CD4-positive, alpha-beta T cell treated with Interferon alpha-2 for 1 hour (primary cell): ENCODE results near the gene ISX.

Experiments used
- DNase-seq, 2 donors: peaks; one replicate each; pipeline ENCODE4 v3.0.0-alpha.2; 2020 to 2022

The ISX gene

DNA sequence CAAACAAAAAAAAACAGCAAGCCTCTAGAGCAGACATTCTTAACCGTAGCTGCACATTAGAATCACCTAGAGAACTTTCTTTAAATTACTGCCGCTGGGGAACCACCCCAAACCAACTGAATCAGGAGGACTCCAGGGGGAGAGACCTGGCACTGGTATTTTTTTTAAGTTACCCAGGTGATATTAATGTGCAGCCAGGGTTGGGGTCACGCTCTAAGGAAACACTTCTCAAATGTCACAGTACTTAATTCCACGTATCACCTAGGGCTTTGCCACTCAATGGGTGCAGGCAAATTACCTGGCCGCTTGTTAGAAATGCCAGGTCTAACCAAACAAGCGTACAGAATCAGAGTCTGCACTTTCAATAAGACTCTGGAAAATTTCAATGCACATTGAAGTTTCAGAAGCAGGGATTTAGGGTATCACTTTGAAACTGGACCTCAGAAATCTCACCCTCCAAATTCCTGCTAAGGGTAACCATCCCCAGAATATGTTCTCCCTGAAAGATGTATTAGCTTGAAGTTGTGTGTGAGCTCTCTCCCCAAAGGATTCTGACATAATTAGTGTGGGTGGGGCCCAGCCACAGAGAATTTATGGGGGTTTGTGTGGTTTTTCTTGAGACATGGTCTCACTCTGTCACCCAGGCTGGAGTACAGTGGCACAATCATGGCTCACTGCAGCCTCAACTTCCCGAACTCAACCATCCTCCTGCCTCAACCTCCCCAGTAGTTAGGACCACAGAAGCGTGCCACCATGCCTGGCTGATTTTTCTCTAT is 12.7 kb upstream of the ISX start:
- DNase-seq: no peak

DNA sequence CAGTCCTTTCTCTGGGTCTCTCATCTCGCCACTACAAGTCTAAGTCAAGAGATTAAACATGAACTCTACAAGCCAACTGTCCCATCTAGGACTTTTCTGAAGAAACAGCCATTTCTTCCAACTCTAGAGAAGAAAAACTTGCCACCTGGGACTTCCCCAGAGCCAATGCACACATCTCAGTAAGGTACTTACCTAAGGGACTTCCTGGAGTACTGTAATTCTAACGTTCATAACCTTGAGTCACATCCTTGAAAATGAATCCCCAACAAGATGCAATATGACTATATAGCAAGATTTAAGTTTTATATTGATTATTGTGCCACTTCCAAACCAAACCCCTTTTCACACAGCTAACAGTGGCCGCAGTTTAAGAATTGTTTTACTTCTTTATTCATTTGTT is 11.9 kb upstream of the ISX start:
- DNase-seq: no peak

DNA sequence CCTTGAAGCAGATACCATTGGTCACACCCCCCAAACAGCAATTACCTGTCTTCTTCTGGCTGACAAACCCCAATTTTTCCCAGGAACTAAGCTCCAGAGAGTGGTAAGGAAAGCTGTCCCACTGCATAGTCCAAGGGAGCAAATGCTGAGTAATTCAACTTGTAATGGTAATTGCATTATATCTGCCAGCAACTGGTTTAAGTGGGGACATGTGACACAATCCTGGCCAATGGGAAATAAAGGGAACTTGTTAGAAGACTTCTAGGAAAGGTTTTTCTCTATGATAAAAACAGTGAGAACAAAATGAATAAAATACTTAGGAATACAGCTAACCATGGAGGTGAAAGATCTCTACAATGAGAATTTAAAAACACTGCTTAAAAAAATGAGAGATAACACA is 9.5 kb upstream of the ISX start:
- DNase-seq: no peak

DNA sequence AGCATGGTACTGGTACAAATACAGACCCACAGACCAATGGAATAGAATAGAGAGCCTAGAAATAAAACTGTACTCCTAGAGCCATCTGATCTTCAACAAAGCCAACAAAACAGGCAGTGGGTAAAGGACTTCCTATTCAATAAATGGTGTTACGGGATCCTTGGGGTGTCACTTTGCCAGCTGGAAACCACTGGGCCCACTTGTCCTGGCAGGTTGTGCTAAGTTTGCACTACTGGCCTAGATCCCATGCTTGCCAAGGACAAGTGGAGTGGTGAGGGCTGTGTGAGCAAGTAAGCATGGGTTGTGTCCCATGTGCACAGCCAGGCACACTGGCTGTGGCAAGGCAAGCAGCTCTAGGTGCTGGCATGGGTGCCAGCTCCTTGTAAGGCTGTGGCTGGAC is 8.8 kb upstream of the ISX start:
- DNase-seq: no peak

DNA sequence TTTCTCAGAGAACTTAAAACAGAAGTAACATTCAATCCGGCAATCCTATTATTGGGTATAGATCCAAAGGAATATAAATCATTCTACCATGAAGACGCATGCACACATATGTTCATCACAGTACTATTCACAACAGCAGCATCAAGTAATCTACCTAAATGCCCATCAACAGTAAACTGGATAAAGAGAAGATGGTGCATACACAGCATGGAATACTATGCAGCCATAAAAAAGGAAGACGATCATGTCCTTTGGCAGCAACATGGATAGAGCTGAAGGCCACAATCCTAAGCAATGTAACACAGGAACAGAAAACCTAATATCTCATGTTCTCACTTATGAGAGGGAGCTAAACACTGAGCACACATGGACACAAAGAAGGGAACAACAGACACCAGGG is 6.3 kb upstream of the ISX start:
- DNase-seq: no peak

DNA sequence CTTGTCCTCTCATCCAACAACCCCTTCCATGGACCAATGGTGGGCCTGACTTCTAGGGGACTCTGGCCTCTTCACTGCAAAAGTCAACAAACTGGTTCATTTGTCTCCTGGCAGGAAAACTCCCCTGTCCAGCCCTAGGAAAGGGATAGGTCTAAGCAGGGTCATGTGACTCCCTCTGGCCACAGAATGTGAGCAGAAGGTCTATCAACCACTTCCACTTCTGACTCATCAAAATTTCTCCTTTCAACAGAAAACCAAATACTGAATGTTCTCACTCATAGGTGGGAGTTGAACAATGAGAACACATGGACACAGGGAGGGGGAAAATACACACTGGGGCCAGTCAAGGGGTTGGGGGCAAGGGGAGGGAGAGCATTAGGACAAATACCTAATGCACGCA is 1.3 kb upstream of the ISX start:
- DNase-seq: no peak

DNA sequence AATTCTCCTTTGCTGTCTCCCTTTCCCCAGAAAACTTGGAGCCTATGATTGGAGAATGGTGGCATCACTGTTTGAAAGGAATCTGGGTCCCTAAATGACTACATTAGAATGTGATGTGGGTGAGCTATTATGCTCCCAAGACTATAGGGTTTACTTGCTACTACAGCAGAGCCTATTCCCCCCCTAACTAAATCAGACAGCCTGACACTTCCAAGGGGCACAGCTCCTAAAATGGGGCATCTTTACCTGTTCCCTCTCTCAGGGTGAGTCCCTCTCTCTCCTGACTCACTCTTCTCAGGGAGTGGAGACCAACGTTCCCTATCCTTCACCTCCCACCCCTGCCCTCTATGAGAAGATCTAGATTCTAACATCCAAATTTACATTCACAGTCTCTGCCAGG is 775 bp upstream of the ISX start:
- DNase-seq: no peak

DNA sequence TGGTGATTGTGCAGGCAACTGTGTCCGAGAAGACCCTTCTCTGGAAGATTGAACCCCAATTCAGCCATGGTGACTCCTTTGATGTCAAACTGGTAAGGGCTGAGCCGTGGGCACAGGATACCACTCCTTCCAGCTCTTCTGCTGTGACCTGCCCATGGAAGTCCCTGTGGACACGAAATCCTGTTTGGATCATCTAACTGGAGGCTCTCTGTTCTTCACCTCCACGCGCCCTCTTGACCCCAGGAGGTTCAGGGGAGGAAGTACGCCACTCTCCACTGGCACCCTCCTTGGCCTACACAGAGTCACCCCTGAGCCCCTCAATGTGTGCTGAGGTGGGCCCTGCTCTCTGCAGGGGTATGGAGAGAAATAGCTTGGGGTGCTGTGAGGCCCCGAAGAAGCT is 810 bp downstream of the ISX start:
- DNase-seq: no peak

DNA sequence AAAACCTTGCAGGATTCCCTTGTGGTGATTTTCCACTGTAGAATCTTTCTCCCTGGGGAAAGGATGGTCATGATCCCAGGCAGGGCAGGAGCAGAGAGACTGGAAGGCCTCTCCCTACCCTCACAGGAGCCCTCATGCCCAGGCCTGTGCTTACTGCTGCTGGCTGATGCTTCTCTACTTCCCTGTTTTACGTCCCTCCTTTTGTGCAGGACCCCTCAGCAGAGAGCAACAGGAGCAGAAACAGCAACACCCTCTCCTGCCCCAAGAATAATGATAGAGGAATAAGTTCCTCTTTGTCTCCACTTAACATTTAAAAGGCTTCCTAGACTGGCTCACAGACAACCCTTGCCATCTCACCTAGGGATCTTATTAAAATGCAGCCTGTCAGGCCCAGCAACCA is 3.6 kb downstream of the ISX start:
- DNase-seq: no peak

DNA sequence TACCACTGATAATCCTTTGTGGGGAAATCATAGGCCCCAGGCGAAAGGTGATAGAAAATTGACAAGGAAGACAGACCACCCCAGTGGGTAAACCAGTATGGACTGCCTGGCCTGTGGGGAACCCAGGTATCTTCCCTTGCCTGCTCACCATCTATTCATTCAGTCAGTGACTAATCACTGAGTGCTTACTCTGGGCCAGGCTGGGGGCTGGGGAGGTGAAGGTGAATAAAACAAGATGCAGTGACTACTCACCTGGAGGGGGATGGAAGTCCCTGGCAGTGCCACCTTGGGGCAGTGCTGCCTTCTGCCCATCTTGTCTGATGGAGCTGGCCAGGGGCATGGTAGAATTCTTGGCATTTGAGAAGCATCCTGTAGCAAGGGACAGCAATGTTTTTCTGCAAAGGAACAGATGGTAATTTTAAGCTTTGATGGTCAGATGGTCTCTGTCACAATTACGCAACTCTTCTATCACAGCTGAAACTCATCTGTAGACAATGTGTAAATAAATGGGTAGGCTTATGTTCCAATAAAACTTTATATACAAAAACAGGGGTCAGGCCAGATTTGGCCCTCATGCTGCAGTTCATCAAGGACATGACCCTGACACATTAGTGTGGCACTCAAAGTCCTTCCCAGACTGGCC is 4.6 kb downstream of the ISX start:
- no peak for DNase-seq

DNA sequence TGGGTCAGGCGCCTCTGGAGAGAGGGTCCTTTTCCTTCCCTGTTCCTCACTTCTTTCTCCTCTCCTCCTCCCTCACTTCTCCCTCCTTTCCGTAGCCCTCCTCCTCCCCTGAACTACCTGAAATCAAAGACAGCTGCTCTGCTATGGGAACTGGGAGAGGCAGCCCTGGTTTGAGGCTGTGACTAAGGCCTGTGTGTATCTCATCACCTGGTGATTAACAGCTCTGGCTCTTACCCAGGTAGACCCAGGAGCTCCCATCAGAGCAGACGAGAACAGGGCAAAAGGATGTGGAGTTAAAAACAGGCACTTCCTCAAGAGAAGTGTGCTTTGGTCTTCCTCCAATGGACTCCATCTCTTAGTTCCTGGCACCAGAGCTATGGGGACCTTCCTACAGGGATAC is 5.8 kb downstream of the ISX start:
- no peak for DNase-seq

DNA sequence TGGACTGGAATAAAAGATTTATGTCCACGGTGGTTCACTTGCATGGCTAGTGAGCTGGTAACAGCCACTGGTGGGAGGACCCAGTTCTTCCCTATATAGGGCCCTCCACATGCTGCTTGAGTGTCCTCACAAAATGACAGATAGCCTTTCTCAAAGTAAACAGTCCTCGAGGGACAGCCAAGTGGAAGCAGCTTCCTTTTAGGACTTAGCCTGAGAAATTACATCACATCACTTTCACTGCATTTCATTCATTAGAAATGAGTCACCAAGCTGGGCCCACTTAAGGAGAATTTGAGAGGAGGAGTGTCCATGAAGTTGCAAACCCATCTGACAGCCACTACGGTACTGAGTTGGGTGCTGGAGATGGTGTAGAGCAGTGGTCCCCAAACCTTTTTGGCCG is 7.0 kb downstream of the ISX start:
- no peak for DNase-seq

DNA sequence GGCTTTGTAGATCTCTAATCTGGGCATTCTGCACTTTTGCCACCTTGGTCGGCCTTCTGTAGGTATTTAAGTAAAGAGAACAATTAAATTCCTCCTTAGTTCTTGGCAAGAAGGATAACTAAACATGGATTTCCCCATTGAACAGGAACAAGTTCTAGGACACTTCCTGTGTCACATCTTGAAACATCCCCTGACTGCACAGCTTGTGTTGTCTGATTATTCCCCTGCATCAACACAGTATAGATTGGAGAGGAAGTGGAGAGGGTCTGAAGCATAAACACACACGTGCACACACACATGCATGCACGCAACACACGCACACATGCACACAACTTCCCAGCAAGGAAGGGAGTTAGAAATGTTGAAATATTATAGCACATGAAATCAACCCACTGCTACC is 8.6 kb downstream of the ISX start:
- no peak for DNase-seq

DNA sequence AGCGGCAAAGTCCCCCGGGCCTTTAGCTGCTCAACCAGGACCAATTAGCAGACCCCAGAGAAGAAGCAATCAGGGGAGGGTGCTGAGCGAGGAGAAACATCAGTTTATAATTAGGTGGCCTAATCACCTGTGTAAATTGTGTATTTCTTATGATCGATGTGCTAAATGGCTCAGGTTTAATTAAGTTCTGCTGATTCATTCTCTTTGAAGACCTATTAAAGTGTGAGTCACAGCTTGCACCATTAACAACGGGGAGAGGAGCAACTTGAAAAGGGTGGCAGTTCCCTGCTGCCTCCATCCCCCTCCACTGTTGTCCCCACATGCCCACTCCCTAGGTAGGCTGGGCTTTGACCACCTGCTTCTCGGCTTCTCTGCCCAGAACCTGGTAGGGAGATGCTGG is 10.7 kb downstream of the ISX start:
- no peak for DNase-seq

DNA sequence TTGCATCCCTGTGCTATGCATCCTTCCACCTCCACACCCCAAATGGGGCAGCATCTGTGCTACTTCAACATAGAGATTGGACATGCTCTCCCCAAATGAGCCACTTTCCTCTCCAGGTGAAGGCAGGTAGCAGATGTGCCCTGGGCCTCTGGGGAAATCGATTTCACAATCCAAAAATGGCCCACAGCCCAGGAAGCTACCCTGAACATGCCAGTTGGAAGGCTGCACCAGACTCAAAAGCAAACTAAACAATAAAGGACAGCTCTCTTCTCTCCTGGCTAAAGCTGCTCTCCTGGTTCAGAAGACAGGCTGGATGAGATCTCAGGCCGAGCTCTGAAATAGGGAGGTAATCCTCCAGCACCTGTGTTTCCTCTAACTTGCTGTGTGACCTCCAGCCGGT is 19.7 kb downstream of the ISX start:
- no peak for DNase-seq

DNA sequence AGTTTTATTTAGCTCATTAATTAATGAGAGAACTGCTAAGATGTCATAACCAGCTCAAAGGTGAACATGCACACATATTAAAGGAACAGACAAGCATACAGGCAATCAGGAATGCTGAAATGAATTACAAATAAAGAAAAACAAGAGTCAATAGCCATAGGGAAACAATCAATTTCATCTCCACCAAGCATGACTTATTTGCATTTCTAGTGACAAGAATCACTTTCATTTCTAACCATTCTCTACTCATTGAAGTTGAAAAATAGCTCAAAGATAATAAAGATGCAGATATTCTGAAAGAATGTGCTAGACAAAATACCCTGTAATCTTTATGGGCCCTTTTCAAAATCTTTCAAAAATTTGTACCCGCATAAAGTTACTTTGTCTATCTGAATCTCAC is 23.2 kb downstream of the ISX start:
- DNase-seq: no peak

DNA sequence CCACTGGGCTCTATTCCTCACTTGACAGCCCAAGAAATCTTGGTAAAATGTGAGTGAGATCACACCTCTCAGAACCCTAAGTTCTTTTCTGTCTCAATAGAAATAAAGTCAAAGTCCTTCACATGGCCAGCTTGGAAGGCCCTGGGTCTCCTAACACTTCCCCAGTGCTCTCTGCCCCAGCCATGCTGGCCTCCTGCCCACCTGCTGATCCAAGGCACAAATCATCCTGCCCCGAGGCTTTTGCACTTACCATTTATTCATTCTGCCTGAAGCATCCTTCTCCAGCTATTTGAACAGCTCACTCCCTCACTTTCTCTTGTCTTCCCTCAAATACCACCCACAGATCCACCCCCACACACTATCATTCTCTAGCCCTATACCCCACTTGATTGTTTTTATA is 26.4 kb downstream of the ISX start:
- no peak for DNase-seq

DNA sequence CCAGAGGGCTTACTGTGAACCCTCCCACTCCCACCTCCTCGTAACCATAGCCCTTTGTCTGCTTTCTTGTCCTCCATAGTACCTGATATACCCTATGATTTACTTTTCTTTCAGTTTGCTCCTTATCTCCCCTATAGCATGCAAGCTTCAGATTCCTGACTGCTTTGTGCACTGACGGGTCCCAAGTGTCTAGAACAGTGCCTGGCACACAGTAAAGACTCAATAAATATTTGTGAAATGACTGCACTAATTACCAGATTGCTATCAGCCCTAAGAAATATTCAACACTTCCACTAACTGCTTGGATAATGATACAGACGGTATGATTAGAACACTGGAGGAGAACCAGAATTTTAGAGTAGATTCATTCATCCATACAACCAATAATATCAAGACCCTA is 33.0 kb downstream of the ISX start:
- no peak for DNase-seq

DNA sequence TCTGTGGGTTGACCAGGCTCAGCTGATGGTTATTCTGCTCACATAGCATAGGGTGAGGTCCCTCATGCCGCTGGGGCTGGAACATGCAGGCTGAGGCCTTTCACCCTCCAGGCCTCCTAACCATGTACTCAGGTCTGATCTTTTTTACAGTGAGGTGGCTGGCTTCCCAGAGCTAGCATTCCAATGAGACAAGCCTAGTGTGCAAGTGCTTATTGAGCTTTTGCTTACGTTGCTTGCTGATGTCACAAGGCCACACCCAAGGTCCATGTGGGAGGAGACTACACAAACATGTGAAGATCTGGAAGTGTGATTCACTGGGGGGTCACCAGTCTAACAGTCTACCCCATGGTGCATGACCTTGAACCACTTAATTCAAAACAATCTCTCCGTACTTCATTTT is 33.9 kb downstream of the ISX start:
- no peak for DNase-seq

DNA sequence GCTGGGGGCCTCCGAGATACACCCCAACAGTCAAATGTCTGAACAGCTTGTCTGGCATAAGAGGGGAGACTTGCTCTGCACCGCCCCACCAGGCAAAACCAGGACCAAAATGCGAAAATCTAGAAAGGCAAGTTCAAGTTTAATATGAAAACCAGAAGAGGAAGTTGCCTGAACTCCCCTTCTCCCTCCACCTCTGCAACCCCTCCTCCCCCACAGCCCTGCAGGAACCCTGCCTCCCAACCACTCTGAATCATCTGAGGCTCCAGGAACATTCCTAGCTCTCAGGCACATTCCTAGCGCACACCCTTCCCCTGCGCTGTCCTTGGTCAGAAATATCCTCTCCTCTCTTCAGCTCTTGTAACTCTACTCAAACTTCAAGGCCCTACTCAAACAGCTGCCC is 36.7 kb downstream of the ISX start:
- DNase-seq: no peak

DNA sequence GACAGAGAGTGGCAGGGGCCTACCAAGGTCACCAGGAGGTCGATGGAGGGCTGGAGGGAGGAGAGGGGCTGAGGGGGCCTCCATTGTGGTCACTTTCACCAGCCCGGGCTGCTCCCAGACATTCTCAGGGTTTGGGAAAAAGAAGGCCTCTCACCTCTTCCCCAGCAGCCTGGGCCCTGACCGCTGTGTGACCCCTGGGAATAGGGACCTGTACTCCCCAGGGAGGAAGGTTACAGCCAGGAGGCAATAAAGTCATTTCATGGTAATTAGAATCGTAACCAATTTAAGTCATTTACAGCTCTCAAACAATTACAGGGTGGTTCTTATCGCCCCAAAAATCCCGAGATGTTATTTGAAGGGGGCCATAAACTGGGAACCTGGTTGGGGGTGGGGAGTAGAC is 37.8 kb downstream of the ISX start:
- DNase-seq: no peak

DNA sequence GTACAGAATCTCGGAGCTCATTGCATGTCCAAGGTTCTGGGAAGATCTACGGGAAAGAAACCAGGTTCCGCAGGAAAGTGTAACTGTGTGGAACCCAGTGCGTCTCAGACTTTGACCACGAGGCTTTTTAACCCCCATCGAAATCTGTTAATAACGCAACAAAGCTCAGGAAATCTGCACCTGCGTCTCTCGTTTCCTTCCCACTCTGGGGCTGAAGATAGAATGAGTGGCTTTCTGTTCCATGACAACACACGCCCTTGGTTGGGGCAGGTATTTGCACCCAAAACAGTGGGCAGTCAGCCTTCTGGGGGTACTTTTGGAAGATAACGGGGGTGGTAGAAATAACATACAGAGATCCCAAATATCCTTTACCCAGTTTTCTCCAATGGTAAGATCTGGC is 38.5 kb downstream of the ISX start:
- DNase-seq: no peak

DNA sequence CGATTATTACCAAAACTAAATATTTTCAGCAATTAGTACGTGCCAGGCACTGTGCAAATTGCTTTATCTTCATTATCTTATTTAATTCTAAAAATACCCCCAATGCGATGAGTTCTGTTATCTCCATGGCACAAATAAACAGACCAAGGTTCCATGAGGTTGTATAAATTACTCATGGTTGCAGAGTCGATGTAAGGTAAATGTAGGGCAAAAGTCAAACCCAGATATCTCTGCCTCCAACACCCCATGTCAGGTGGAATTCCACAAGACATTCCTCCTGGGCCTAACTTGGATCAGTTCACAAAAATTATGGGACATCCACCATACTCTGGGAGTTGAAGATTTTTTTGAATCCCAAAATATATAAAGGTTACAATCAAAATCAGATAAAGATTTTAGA is 43.7 kb downstream of the ISX start:
- no peak for DNase-seq

DNA sequence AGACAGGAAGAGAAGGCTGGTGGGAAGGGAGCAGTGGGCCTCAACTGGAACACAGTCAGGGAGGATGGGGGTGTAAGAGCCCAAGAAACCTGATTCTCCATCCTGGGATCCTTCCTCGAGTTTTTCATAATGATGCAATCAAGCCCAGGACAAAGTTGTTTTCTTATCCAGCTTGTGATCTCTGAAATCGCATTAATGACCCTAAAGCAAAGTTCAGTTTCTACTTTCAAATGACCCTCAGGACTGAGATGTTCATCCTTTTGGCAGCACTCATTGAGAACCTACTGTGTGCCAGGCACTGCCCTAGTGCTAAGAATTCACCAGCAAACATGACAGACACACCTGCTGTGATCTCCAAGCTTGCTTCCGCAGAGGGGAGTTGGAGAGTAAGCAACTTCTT is 45.3 kb downstream of the ISX start:
- DNase-seq: no peak

DNA sequence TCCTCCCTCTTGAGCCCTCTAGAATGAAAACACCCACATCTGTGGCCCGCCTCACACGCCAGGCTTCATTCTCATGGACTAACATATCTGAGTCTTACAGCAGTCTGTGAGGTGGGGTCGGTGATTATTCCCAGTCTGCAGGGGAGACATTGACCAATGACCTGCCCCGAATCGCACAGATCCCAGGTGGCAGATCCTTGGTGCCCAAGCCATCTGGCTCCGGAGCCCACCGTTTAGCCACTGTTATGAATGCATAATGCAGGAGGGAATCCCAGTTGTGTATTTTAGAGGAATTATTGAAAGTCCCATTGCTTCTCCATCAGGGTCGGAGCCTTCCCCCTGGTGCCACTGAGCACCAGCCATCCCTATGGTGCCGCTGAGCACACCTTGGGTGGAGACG is 47.4 kb downstream of the ISX start:
- DNase-seq: no peak
